G401 (cell line): ENCODE measurements around the gene PJVK. TPM values are rescaled to one million over a fixed set of nuclear protein-coding genes. Genes with fewer than 3 reads are reported as not detected.

Source experiments
- total RNA-seq: library from RNA; depleted of rRNA; stranded (reverse); fragments of >200 nt; shearing (Covaris generic); gene quantifications from 2 replicates; pipeline ENCODE4 v1.2.3, GENCODE V29; 2014; rRNA removed

PJVK gene
- total RNA-seq, 1 experiment from 2014 or later, result 3.4 TPM

Other genes with a start within 250 kb of the PJVK start
- gene PRKRA, start 203 bp upstream of the PJVK start, total RNA-seq, result 72.1 and 77.8 TPM in 2 replicates
- gene FKBP7, start 27.2 kb downstream of the PJVK start, total RNA-seq, result 11.0 and 13.5 TPM in 2 replicates
- gene PLEKHA3, start 29.1 kb downstream of the PJVK start, total RNA-seq, result 7.5 and 23.0 TPM in 2 replicates